ENCODE results near the gene ERGIC3. TPM values are rescaled to one million over a fixed set of nuclear protein-coding genes. Genes with fewer than 3 reads are reported as not detected.

Gene ERGIC3
- total RNA-seq, 4 donors from 2014 or later: 143 to 184 (median 163) TPM

- no peak for TF ChIP-seq CTCF (IDR thresholded peaks at IDR 0.05)
- ATAC-seq (ENCODE audit: low FRiP score) (no peak), DNase-seq (ENCODE audit: low spot score) (no peak)
Measured at GRCh38 chr20:35606127-35606526, 64.2 kb downstream of the ERGIC3 start.

Small RNA genes lying within 50 kb of the gene (small RNA-seq; reads per million reads assigned to genes)
- not detected for gene RPL37P1

Other genes starting within 250 kb of the ERGIC3 start
- gene FAM83C, start 249.7 kb upstream of the ERGIC3 start, total RNA-seq: under 1 TPM in 1 of 4 donors, not detected in 3; 0.09 TPM
- 10 to 100 TPM; 28.4 to 44.0 (median 32.3) TPM for gene UQCC1, start 130.1 kb upstream of the ERGIC3 start, total RNA-seq
- 1 to 10 TPM in 3 of 4 donors, under 1 TPM in 1; 0.47 to 2.6 (median 1.8) TPM for gene GDF5, start 103.8 kb upstream of the ERGIC3 start, total RNA-seq
- gene CEP250, start 86.5 kb upstream of the ERGIC3 start, total RNA-seq: 10 to 100 TPM; 14.6 to 25.4 (median 16.2) TPM
- not detected for gene C20orf173, start 12.4 kb upstream of the ERGIC3 start, total RNA-seq
- gene SPAG4, start 73.8 kb downstream of the ERGIC3 start, total RNA-seq: 1 to 10 TPM; 2.5 to 7.4 (median 3.1) TPM
- gene CPNE1, start 122.8 kb downstream of the ERGIC3 start, total RNA-seq: 100 to 1,000 TPM in 1 of 4 donors, 10 to 100 TPM in 3; 50.7 to 113 (median 85.2) TPM
- gene RBM12, start 122.8 kb downstream of the ERGIC3 start, total RNA-seq: 10 to 100 TPM; 31.4 to 43.2 (median 33.9) TPM
- gene NFS1, start 157.3 kb downstream of the ERGIC3 start, total RNA-seq: 10 to 100 TPM; 16.1 to 32.1 (median 26.6) TPM
- 100 to 1,000 TPM; 160 to 364 (median 237) TPM for gene ROMO1, start 157.3 kb downstream of the ERGIC3 start, total RNA-seq
- gene RBM39, start 200.2 kb downstream of the ERGIC3 start, total RNA-seq: 100 to 1,000 TPM; 231 to 462 (median 427) TPM
- 10 to 100 TPM; 51.0 to 71.7 (median 54.8) TPM for gene PHF20, start 229.9 kb downstream of the ERGIC3 start, total RNA-seq

Measured in omental fat pad (tissue), 4 donors.